Trophoblast cell (in vitro differentiated cells and primary cell): Measurements from ENCODE around the gene IGF2BP3.
"Not testable (repeated sequence)": the region's sequence is repeated elsewhere in the genome, so short reads cannot be mapped to it uniquely, and the experiment has no call there.

Experiments used
- DNase-seq, 2 donors: peaks; one replicate each; pipeline ENCODE4 v3.0.0-alpha.2; 2016
- H2AFZ ChIP-seq: 2 replicates; pipeline ENCODE4 v1.6.1; 2013; ENCODE audit warnings: low read length, moderate library complexity, mild to moderate bottlenecking; ENCODE audit not compliant: insufficient read depth, poor library complexity
- H2AK5ac ChIP-seq: 2 replicates; pipeline ENCODE4 v1.6.1; 2013; ENCODE audit warnings: mild to moderate bottlenecking, low read length
- H2BK120ac ChIP-seq: 2 replicates; pipeline ENCODE4 v1.6.1; 2013; ENCODE audit warnings: low read length, mild to moderate bottlenecking, moderate library complexity; ENCODE audit not compliant: insufficient read depth, poor library complexity
- H2BK12ac ChIP-seq: 2 replicates; pipeline ENCODE4 v1.6.1; 2013; ENCODE audit warnings: mild to moderate bottlenecking, low read length, moderate library complexity
- H2BK5ac ChIP-seq: 2 replicates; pipeline ENCODE4 v1.6.1; 2013; ENCODE audit warnings: low read length, low read depth, moderate library complexity, mild to moderate bottlenecking; ENCODE audit not compliant: poor library complexity
- H3K14ac ChIP-seq: 2 replicates; pipeline ENCODE4 v1.6.1; 2013; ENCODE audit warnings: mild to moderate bottlenecking, low read length
- H3K18ac ChIP-seq: 2 replicates; pipeline ENCODE4 v1.6.1; 2013; ENCODE audit warnings: mild to moderate bottlenecking, low read length
- H3K23ac ChIP-seq: 2 replicates; pipeline ENCODE4 v1.6.1; 2013; ENCODE audit warnings: low read length
- H3K27ac ChIP-seq: 2 replicates; pipeline ENCODE4 v1.5.1; 2013; ENCODE audit warnings: low read depth, mild to moderate bottlenecking, inconsistent platforms, low read length, moderate library complexity
- H3K27me3 ChIP-seq: 2 replicates; pipeline ENCODE4 v1.6.1; 2013; ENCODE audit warnings: inconsistent platforms, mild to moderate bottlenecking, low read length, moderate library complexity; ENCODE audit not compliant: insufficient read depth
- H3K36me3 ChIP-seq, 2 experiments: 1 replicate in 1 of 2; 2 replicates in 1 of 2; pipeline ENCODE4 v1.6.1; 2013; ENCODE audit warnings: low read length in 2 of 2, mild to moderate bottlenecking in 2 of 2, moderate library complexity in 1 of 2; ENCODE audit not compliant: insufficient read depth in 2 of 2, control insufficient read depth in 1 of 2
- H3K4ac ChIP-seq: 2 replicates; pipeline ENCODE4 v1.6.1; 2013; ENCODE audit warnings: low read depth, mild to moderate bottlenecking, low read length, moderate library complexity
- H3K4me1 ChIP-seq, 2 experiments: 1 replicate in 1 of 2; 2 replicates in 1 of 2; pipeline ENCODE4 v1.6.1; 2013; ENCODE audit warnings: low read length in 2 of 2, mild to moderate bottlenecking in 2 of 2, moderate library complexity in 1 of 2; ENCODE audit not compliant: insufficient read depth in 2 of 2, control insufficient read depth in 1 of 2
- H3K4me2 ChIP-seq: 2 replicates; pipeline ENCODE4 v1.6.1; 2013; ENCODE audit warnings: inconsistent platforms, mild to moderate bottlenecking, low read length, moderate library complexity
- H3K4me3 ChIP-seq: 2 replicates; pipeline ENCODE4 v1.5.1; 2013; ENCODE audit warnings: mild to moderate bottlenecking, low read depth, low read length, inconsistent platforms
- H3K79me1 ChIP-seq: one replicate; pipeline ENCODE4 v1.6.1; 2013; ENCODE audit warnings: low read length
- H3K79me2 ChIP-seq: 2 replicates; pipeline ENCODE4 v1.6.1; 2013; ENCODE audit warnings: low read length, mild to moderate bottlenecking; ENCODE audit not compliant: control insufficient read depth, insufficient read depth, poor library complexity
- H3K9ac ChIP-seq: 2 replicates; pipeline ENCODE4 v1.6.1; 2013; ENCODE audit warnings: mild to moderate bottlenecking, low read length
- H3K9me3 ChIP-seq: 2 replicates; pipeline ENCODE4 v1.6.1; 2013; ENCODE audit warnings: low read depth, mild to moderate bottlenecking, control low read depth, inconsistent platforms, low read length; ENCODE audit not compliant: insufficient read depth
- H4K12ac ChIP-seq: 2 replicates; pipeline ENCODE4 v1.6.1; 2013; ENCODE audit warnings: low read depth, mild to moderate bottlenecking, low read length, moderate library complexity
- H4K8ac ChIP-seq: 2 replicates; pipeline ENCODE4 v1.6.1; 2013; ENCODE audit warnings: low read depth, mild to moderate bottlenecking, low read length, moderate library complexity
- H4K91ac ChIP-seq: one replicate; pipeline ENCODE4 v1.6.1; 2013; ENCODE audit warnings: low read depth, mild to moderate bottlenecking, low read length, moderate library complexity
- WGBS: extraction: QIAGEN DNeasy Blood & Tissue Kit; methylation state at CpG from one replicate; pipeline ENCODE4 v1.1.7; 2013; ENCODE audit warnings: missing lambda C conversion rate; ENCODE audit not compliant: insufficient read length, insufficient coverage; ENCODE audit errors: extremely low coverage; 5-methylcytosine and 5-hydroxymethylcytosine counted together

Gene IGF2BP3

GRCh38 chr7:23332193-23332592 lies 138.1 kb downstream of the IGF2BP3 start:
- DNase-seq = no peak
- no peaks in the 10 kb centered on the region for H3K27me3 ChIP-seq
- no peak overlapping the region for H3K9ac ChIP-seq
- no peak overlapping the region for H2AFZ ChIP-seq
- no peaks in the 10 kb centered on the region for H3K79me1 ChIP-seq
- no peaks in the 10 kb centered on the region for H3K79me2 ChIP-seq
- H3K18ac ChIP-seq = no peak overlapping the region
- H3K27ac ChIP-seq = no peak overlapping the region
- H4K8ac ChIP-seq = no peak overlapping the region
- H3K36me3 ChIP-seq = peaks cover 16 to 24% of the 10 kb centered on the region in 2 experiments
- H4K12ac ChIP-seq = no peak overlapping the region
- H2BK12ac ChIP-seq = no peak overlapping the region
- peaks cover 2% of the 10 kb centered on the region for H3K9me3 ChIP-seq
- no peak overlapping the region for H2AK5ac ChIP-seq
- no peak overlapping the region for H3K14ac ChIP-seq
- no peaks in the 10 kb centered on the region for H3K4me1 ChIP-seq
- H3K4me3 ChIP-seq = no peak overlapping the region
- no peak overlapping the region for H2BK5ac ChIP-seq
- no peak overlapping the region for H3K23ac ChIP-seq
- H3K4ac ChIP-seq = no peak overlapping the region
- no peak overlapping the region for H3K4me2 ChIP-seq
- no peak overlapping the region for H2BK120ac ChIP-seq
- no peak overlapping the region for H4K91ac ChIP-seq

- no peak overlapping the region for H3K9ac ChIP-seq
- H4K91ac ChIP-seq = no peak overlapping the region
- no peaks in the 10 kb centered on the region for H3K4me1 ChIP-seq
- H3K4ac ChIP-seq = no peak overlapping the region
- no peak overlapping the region for H4K8ac ChIP-seq
- WGBS = no CpG with 5 or more reads among the region's 1 CpG
- no peak overlapping the region for H2BK12ac ChIP-seq
- peaks cover 12 to 19% of the 10 kb centered on the region in 2 experiments for H3K36me3 ChIP-seq
- no peak overlapping the region for H3K23ac ChIP-seq
- H3K4me2 ChIP-seq = no peak overlapping the region
- H2BK5ac ChIP-seq = no peak overlapping the region
- no peak overlapping the region for H3K14ac ChIP-seq
- no peak overlapping the region for H3K18ac ChIP-seq
- no peak overlapping the region for H2BK120ac ChIP-seq
- H2AFZ ChIP-seq = no peak overlapping the region
- no peaks in the 10 kb centered on the region for H3K79me1 ChIP-seq
- H3K79me2 ChIP-seq = no peaks in the 10 kb centered on the region
- no peak overlapping the region for H3K27ac ChIP-seq
- H4K12ac ChIP-seq = no peak overlapping the region
- DNase-seq = no peak
- no peak overlapping the region for H2AK5ac ChIP-seq
- no peaks in the 10 kb centered on the region for H3K27me3 ChIP-seq
- no peak overlapping the region for H3K4me3 ChIP-seq
- peaks cover 2% of the 10 kb centered on the region for H3K9me3 ChIP-seq
Measured at GRCh38 chr7:23331132-23331531, 139.2 kb downstream of the IGF2BP3 start.

- no CpG with 5 or more reads among the region's 7 CpGs for WGBS
- no peak for DNase-seq
- no peak overlapping the region for H3K23ac ChIP-seq
Measured at GRCh38 chr7:23315366-23315765, 154.9 kb downstream of the IGF2BP3 start.

GRCh38 chr7:23312141-23312540 lies 158.2 kb downstream of the IGF2BP3 start:
- not testable (repeated sequence) for H3K79me2 ChIP-seq, H4K12ac ChIP-seq, H3K9me3 ChIP-seq, H2AK5ac ChIP-seq, H3K9ac ChIP-seq, H2BK120ac ChIP-seq, H3K27ac ChIP-seq, H3K4ac ChIP-seq, H3K4me1 ChIP-seq, H3K27me3 ChIP-seq, H3K4me3 ChIP-seq, H4K91ac ChIP-seq, H3K18ac ChIP-seq, H2AFZ ChIP-seq, H3K79me1 ChIP-seq, H2BK5ac ChIP-seq, H3K23ac ChIP-seq, DNase-seq, H3K4me2 ChIP-seq, H3K14ac ChIP-seq, H4K8ac ChIP-seq, H2BK12ac ChIP-seq
- no CpG with 5 or more reads among the region's 2 CpGs for WGBS
- peaks cover 18 to 39% of the 10 kb centered on the region in 2 experiments for H3K36me3 ChIP-seq

More at GRCh38 chr7:23315366-23315765, 154.9 kb downstream of the IGF2BP3 start:
- Histone ChIP-seq H2AK5ac (no peak overlapping the region), H2BK12ac (no peak overlapping the region), H2AFZ (no peak overlapping the region), H3K4me2 (no peak overlapping the region), H3K4ac (no peak overlapping the region), H4K91ac (no peak overlapping the region), H3K4me3 (no peak overlapping the region), H2BK5ac (no peak overlapping the region), H3K27me3 (no peaks in the 10 kb centered on the region), H3K79me1 (no peaks in the 10 kb centered on the region), H3K27ac (no peak overlapping the region), H3K9me3 (no peaks in the 10 kb centered on the region), H2BK120ac (no peak overlapping the region), H4K12ac (no peak overlapping the region), H3K79me2 (no peaks in the 10 kb centered on the region), H3K14ac (no peak overlapping the region), H3K18ac (no peak overlapping the region), H3K4me1 (no peaks in the 10 kb centered on the region), H4K8ac (no peak overlapping the region), H3K36me3 (peaks cover 30 to 43% of the 10 kb centered on the region in 2 experiments), H3K9ac (no peak overlapping the region)
